Stimulated activated CD8-positive, alpha-beta memory T cell treated with anti-CD3 and anti-CD28 coated beads, Interleukin-15, amount 100 ng/mL, for 48 hours (primary cell): ENCODE measurements around the gene VPS13A.

ENCODE experiments used
- DNase-seq, 2 donors: peaks; one replicate each; pipeline ENCODE4 v3.0.0-alpha.2; 2020; ENCODE audit warnings: low read depth in 2 of 2

The VPS13A gene

GRCh38 chr9:77177143-77177893 lies at the start of gene VPS13A:
VPS13A (plus strand) TSS chr9:77177534; CDS start chr9:77177705, 171 bp downstream.
- DNase-seq: peak; percentile 96 to 97

DNA sequence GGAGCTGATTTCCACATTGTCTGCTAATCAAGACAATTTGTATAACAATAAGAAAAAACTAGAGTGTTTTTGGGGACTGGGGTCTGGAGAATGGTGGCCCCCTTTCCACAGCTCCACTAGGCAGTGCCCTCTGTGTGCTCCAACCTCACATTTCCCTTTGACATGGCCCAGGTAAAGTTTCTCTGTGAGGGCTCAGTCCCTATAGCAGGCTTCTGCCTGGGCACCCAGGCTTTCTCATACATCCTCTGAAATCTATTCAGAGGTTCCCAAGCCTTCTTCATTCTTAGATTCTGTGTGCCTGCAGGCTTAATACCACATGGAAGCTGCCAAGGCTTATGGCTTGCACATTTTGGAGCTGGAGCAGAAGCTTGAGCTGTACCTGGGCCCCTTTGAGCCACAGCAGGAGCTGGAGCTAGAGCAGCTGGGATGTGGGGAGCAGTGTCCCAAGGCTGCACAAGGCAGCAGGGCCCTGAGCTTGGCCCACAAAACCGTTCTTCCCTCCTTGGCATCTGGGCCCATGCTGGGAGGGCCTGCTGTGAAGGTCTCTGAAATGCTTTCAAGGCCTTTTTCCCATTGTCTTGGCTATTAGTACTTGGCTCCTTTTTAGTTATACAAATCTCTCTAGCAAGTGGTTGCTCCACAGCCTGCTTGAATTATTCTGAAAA lies 49.1 kb upstream of the VPS13A start:
- DNase-seq: no peak

DNA sequence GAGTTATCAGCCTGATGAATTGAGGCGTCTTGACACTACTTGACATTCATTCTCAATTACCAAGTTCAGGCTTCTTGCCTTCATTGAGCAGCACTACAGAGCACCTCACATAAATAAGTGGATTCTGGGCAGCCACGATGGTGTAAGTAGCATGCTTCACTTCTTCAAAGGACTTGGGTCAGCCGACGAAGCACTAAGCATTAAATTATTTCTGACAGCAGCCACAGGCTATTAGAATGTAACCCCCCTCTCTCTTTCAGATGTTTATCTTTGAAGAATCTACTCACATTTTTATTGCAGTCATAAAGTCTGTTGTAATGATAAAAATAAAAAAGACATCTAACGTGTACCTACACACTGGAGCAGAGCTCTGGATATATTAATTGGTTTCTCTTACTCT lies 45.9 kb upstream of the VPS13A start:
- DNase-seq: no peak

GRCh38 chr9:77133011-77133410 lies 44.3 kb upstream of the VPS13A start:
- no peak for DNase-seq

DNA sequence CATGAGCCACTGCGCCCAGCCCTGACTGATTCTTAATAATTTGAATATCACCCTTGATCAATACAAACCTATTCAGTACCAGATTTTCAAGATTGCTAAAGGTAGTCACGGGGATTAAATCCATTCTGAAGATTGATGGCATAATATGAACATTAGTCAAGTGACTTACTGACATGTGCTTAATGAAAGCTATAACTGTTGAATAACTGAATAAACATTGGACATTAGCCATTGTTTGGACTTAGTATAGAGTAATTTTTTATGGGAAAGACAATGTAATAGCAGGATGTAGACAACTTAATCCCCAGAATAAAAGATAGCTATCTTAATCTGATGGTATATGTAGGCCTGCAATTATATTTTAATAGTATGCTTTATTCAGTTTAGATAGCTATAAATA lies 35.0 kb upstream of the VPS13A start:
- no peak for DNase-seq

GRCh38 chr9:77149879-77150278 lies 27.5 kb upstream of the VPS13A start:
- no peak for DNase-seq

DNA sequence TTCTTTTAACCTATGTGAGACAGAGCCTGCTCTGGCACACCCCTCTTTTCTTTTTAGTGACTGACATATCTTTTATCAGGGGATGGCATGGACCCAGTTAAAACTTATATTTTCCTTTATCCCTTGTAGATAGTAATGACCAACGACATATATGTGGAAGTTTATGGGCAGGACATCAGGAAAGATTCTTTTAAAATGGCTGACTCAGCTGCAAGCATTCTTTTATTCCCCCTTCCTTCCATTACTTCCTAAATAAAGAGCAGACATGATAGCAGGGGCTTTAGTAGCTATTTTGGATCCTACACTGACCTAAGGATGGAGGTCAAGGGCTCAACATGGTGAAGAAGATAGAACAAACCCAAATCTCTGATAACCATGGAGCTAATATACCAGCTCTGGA lies 25.0 kb upstream of the VPS13A start:
- no peak for DNase-seq

DNA sequence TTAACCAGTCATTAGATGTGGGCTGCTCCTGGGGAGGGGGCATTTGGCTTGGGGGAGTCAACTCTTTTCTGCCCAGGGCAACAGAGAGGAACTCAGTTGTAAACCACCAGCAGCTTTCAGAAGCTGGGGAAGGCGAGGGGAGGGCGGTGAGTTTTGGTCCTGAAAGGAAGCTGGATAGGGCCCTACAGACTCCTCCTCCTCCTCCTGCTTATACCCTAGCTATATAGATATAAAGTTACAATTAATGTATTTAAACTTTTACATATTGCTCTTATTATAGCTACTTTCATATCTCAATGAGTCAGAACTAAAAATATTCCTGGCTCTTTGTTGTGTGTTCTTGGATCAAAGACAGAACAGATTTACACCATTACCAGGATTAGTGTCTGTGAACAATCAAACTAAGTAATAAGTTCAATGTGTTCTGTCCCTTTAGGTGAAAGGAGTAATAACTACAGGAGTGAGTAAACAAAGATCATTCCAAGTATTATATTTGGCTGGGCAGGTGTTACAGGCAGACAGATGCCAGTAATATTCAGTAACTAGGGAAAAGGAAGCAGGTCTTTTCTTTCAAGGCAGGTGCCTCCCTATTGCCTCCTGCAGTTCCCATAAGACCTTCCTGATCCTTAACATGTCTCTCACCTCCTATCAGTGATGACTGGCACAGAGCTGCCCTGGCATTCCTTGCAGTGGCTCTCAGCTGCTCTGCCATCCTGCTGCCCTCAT lies 20.5 kb upstream of the VPS13A start:
- DNase-seq: no peak

DNA sequence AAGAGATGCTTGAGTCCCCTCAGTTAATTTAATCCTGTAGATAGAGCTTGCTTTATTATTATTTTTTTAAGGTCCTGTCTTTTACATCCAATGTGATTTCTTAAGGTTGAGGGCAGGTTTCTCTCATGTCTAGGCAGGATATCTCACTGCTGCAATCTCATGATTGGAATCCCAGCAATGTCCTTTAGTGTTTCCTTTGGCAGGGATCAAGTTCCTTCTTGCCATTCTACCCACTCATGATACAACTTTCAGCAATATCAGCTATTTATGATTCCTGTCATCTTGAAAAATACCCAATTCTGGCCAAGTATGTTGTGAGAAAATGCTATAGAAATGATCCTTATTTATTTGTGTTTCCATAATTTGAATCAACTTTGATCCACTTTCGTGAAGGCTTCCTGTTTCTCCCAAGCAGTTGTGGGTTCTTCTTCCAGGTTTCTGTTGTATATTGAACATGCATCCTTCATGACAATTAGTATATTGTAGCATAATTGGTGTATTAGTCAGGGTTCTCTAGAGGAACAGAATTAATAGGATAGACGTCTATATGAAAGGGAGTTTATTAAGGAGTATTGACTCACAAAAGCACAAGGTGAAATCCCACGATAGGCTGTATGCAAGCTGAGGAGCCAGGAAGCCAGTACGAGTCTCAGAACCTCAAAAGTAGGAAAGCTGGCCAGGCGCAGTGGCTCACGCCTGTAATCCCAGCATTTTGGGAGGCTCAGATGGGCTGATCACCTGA lies 18.4 kb upstream of the VPS13A start:
- no peak for DNase-seq

GRCh38 chr9:77161191-77161590 lies 16.1 kb upstream of the VPS13A start:
- no peak for DNase-seq

- no peak for DNase-seq
Observed at GRCh38 chr9:77161966-77162365, 15.4 kb upstream of the VPS13A start.

- DNase-seq: no peak
Observed at GRCh38 chr9:77162366-77162765, 15.0 kb upstream of the VPS13A start.

DNA sequence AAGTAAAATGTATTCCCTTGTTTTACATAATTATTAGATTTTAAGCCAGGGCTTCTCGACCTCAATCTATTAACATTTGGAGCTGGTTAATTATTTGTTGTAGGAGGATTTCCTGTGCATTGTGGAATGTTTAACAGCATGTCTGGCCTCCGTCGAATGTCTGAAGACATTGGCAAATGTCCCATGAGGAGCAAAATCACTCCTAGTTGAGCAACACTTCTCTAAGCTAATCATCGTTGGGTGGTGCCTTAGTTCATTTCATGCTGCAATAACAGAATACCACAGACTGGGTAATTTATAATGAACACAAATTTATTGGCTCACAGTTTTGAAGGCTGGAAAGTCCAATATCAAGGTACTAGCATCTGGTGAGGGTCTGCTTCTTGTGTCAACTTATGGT lies 13.4 kb upstream of the VPS13A start:
- DNase-seq: no peak

DNA sequence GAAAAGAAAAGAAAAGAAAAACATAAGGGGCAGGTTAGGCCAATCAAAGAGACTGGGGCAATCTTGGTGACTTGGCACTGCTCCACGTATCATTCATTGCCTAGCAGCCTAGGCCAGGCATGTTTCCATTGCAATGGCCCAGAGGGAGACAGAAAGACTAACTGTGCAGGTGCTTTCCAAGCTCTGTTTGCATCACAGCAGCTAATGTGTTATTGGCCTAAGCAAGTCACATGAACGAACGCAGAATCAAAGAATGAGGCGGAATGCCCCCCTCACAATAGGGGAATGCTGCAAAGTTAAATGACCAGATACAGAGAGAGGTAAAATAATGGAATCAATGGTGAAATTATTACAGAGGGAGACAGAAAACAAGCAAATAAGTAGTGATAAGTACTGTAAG lies 11.1 kb upstream of the VPS13A start:
- no peak for DNase-seq

DNA sequence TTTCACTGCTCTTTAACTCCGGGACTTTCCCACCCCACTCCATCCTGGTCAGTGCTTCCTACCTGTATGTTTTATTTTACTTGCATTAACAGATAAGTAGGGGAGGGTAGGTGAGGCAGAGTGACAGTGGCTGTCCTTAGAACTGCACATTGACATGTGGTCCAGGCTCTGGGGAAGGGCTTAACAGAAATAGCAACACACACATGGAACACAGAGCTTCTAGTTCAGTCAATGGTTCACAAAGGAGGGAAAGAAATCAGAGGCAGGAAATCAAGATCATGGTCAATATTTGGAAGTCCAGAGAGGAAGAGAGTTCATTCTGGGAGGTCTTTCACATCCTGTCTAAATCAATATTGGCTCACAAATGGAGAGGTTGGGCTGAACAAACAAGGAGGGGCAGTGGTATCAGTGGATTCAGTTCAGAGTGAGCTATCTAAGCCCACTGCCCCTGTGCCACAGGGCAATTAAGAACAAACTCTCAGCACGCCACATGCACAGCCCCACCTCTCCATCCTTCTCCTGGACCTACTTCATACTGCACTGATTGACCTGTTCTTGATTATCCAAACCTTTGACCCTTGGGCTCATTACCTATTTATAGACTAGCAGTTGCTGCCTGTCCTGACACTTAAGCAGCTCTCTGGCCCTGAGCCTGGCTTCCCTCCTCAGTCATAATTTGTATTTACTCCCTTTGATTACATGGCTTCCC lies 6.2 kb upstream of the VPS13A start:
- no peak for DNase-seq

DNA sequence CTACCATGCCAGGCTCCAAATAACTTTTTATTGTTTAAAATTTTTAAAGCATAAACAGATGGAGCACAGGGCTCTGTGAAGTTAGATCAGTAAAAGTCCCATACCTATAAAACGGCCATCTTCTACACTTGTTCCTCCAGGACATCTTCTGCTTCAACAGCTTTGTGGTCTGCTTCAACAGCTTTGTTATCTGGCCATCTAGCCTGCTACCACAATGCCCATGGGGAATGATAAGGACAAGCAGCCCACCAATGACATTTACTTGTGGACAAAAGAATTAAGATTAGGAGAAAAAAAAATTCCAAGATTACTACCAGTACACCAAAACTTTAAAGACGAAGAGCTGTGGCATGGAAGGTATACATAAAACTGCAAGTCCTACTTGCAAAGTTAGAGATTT lies 2.2 kb upstream of the VPS13A start:
- no peak for DNase-seq

- no peak for DNase-seq
Observed at GRCh38 chr9:77176106-77176505, 1.2 kb upstream of the VPS13A start.

DNA sequence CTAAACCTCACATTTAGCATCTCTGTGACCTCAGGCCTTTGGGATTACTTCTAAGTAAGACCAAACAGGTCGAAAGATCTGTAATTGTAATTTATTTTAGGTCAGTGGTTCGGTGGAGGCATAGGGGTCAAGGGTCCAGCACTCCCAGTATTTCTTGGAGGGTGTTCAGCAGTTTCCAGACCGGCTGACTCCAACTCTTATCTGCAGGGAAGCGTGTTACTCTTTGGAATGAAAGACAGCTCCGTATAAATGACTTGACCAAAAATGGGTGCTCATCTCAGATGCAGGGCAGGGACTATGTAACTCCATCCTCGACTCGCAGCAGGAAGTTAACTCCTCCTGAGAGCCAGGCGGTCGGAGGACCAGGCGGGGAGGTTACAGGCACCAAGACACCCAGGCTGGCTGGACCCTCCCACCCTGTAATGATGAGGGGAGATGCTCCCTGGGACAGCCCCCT lies 620 bp upstream of the VPS13A start:
- no peak for DNase-seq

DNA sequence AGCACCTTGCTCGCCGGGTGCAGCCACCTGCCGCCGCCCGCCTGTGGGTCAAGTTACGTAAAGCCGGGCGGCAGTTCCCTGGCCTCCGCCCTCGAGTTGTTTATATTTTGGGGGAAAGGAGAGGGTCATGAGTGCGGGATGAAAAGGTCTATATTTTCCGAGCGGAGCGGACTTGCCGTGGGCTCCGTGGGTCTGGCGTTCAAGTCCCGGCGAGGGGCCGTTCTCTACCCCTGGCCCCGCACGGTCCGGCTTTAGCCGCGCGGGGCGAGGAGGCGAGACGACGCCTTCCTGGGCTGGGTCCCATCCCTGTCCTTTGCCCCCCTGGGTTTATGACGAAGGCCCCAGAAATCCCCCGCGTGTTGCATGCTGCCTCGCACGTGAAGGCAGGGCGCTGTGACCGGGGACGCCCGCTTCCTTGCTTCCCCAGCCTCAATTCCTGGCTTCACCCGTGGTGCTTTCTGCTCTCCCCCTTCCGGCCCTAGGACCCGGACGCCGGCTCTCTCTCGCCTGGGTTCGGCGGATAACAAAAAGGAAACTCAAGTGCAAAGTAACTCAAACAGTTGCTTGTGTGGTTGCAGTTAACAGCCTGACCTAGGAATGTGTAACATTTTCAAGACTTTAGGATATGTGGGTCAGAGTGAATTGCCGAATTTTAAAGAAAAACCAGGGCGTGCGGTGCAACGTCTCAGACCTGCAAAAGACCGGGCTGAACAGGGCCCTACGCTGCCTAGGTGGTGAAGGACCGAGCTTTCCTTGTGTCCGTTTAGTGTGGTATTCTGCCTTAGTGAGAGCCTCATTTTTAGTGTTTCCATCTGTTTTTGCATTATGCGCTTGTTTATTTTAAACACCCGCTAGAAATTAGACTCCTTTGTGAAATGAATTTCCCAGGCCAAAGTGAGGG lies 810 bp downstream of the VPS13A start:
- peak; percentile 22 to 25 for DNase-seq

DNA sequence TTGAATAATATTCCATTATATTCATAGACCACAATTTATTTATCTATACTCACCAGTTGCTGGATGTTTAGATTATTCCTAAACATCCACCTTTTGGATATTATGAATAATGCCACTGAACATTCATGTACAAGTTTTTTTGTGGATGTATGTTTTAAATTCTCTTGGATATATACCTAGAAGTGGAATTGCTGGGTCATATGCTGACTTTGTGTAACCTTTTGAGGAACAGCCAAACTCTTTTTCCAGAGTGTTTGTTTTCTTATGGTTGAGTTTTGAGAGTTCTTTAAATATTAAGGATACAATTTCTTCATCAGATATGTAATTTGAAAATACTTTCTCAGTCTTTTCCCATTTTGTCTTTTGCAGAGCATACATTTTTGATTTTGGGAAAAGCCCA lies 2.7 kb downstream of the VPS13A start:
- DNase-seq: no peak
